ENCODE data around the gene PNMA5.
"Not testable (repeated sequence)": the region's sequence is repeated elsewhere in the genome, so short reads cannot be mapped to it uniquely, and the experiment has no call there.

PNMA5 gene

DNA sequence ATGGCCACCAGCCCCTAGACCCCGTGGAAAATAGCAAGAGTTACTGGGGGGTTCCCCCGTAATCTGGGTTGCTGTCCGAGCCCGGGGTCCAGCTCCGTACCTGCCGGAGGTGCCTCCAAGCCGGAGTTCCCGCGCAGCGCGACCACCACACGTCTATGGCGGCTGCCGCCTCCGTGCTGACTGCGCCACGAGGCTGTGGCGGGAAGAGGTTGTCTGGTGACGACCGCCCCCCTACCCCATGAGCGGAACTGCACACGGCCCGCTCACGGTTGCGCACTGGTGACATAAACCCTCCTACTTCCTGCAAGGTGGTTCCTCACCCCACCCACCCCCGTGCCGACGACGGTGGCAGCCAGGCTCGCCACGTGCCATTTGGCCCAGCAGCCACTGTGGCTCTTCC lies at the start of gene PNMA5:
PNMA5 (minus strand) TSS at position 184 of the 400 bp plus-strand sequence. CDS start 2,518 bp downstream, outside the sequence.
- DNase-seq (ENCODE audit: low read depth in 2 of 2, low spot score in 1 of 2): no peak

DNA sequence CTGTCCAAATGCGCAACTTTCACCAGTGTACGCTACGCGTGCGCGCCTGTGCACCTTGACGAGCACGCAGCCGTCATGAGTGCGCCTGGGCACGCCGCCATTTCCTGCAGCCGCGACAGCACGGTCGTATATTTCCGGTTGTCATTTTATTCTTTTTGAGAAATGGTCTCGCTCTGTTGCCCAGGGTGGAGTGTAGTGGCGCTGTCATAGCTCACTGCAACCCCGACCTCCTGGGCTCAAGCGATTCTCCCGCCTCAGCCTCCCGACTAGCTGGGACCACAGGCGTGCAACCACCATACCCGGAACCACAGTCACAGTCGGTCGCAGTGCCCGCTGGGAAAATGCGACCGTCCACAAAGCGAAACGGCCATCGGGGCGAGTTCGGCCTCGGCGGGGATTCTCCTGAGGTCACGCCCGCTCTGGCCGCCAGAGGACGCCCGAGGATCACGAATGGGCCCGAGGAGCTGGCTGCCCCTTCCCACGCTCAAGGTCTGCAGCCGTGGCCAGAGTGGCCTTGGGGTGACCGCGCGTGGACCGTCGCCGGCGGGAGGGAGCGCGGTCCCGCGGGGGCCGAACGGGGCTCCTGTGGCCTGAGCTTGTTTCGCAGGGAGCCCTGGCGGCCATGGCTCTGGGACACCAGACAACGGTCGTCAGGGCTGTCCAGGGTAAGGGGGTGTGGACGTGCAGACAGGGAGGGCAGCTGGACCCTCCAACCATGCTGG lies 38.6 kb upstream of the PNMA5 start:
- DNase-seq (ENCODE audit: low read depth in 2 of 2, low spot score in 1 of 2): peak; percentile 18 to 29

DNA sequence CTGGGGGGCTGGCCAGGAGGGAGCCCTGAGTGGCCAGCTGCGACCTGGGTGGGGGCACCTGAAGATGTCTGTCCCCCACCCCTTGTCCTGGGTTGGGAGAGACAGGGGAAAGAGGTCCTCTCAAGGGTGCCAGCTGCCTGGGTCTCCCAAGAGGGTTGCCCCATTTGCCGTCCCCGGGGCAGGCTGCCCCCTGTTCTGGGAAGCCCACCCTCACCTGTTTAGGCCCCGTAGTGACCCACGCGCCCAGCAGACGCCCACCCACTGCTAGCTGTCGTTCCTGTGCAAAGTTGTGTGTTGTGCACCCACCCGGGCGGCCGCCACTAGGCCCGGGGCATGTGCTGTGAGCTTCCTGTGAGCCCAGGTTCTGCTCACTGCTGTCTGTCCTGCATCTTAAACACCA lies 36.9 kb upstream of the PNMA5 start:
- no peak for DNase-seq (ENCODE audit: low read depth in 2 of 2, low spot score in 1 of 2)

DNA sequence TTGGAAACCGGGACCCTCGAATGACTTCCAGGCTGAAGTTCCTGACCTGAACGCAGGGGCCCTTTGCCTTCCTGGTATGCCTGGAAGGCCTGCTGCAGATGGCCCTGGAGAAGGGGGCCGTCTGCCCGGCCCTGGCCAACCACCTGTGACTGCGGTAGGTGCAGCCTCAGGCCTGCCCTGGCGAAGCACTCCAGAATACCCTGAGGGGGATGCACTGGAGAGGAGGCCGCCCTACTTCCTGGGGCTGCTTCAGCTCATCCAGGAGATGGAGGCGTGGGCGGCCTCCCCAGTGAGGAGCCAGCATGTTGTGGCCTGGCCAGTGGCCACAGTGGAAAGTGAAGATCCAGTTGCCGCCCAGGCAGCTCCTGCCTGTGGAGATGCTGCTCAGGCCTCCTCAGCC lies 36.0 kb upstream of the PNMA5 start:
- DNase-seq (ENCODE audit: low read depth in 2 of 2, low spot score in 1 of 2): no peak

DNA sequence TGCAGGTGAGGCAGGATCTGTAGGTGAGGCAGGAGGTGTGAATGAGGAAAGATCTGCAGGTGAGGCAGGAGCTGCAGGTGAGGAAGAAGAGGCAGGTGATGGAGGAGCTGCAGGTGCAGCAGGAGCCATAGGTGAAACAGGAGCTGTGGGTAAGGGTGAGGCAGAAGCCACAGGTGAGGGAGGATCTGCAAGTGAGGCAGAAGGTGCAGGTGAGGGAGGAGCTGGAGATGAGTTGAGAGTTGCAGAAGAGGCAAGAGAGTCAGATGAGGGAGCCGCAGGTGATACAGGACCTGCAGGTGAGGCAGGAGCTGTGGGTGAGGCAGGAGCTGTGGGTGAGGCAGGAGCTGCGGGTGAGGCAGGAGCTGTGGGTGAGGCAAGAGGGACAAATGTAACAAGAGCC lies 35.2 kb upstream of the PNMA5 start:
- DNase-seq (ENCODE audit: low read depth in 2 of 2, low spot score in 1 of 2): no peak

DNA sequence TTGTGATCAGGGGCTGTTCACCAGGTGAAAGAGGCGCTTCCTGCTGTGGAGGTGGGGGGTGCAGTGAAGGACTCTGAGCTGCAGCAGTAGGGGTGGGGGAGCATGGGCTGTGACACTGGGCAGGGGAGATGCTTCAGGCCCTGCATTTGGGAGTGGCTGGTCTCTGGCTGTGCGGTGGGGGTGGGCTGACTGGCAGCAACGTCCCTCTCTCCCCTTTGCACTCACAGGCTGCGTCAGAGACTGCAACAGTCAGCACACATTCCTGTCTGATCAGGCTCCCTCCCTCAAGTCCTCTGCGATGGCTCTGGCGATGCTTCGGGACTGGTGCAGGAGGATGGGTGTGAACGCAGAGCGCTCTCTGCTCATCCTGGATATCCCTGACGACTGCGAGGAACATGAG lies 34.6 kb upstream of the PNMA5 start:
- DNase-seq (ENCODE audit: low read depth in 2 of 2, low spot score in 1 of 2): not testable (repeated sequence)

DNA sequence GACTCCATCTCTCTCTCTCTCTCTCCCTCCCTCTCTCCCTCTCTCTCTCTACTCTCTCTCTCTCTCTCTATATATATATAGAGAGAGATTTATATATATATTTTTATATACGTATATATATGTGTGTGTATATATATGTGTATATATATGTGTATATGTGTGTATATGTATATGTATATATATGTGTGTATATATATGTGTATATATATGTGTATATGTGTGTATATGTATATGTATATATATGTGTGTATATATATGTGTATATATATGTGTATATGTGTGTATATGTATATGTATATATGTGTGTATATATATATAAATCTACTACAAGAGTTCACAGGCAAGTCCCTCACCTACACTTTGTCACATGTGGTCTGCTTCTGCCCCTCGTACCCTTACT lies 32.6 kb upstream of the PNMA5 start:
- DNase-seq (ENCODE audit: low read depth in 2 of 2, low spot score in 1 of 2): not testable (repeated sequence)

DNA sequence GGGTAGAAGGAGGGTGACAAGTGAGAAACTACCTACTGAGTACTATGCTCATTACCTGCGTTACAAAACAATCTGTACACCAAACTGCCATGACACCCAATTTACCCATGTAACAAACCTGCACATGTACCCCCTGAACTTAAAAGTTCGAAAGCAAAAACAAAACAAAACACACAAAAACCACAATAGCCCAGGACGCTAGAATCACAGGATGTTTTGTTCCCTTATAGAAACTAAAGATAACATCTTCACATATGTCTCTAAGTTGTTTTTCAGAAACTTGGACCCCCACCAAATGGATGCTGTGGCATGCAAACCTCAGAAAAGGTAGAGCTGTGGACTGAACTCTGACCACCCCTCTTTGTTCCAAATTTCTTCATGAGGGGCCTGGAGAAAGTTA lies 25.2 kb upstream of the PNMA5 start:
- no peak for DNase-seq (ENCODE audit: low read depth in 2 of 2, low spot score in 1 of 2)

DNA sequence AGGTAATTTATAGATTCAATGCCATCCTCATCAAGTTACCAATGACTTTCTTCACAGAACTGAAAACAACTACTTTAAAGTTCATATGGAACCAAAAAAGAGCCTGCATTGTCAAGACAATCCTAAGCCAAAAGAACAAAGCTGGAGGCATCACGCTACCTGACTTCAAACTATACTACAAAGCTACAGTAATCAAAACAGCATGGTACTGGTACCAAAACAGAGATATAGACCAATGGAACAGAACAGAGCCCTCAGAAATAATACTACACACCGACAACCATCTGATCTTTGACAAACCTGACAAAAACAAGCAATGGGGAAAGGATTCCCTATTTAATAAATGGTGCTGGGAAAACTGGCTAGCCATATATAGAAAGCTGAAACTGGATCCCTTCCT lies 23.3 kb upstream of the PNMA5 start:
- DNase-seq (ENCODE audit: low read depth in 2 of 2, low spot score in 1 of 2): not testable (repeated sequence)

DNA sequence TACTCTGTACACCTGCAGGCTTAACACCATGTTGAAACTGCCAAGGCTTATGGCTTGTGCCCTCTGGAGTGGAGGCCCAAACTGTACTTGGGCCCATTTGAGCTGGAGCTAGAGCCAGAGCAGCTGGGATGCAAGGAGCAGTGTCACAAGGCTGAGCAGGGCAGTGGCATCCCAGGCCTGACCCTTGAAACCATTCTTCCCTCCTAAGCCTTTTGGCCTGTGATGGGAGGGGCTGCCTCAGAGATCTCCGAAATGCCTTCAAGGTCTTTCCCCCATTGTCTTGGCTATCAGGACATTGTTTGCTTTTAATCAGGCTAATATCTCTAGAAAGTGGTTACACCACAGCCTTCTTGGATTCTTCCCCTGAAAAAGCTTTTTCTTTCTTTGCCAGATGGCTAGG lies 10.9 kb upstream of the PNMA5 start:
- DNase-seq (ENCODE audit: low read depth in 2 of 2, low spot score in 1 of 2): no peak

DNA sequence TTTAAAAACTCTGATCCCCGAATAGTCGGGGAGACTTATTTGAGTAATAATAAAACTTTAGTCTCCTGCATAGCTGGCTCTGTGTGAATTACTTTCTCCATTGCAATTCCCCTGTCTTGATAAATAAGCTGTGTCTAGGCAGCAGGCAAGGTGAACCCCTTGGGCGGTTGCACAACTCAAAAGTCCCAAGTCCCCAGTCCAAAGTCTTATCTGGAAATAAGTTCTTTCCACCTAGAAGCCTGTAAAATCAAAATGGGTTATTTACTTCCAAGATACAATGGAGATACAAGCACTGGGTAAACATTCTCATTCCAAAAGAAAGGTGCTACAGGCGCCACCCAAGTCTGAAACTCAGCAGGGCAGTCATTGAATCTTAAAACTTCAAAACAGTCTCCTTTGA lies 10.1 kb upstream of the PNMA5 start:
- no peak for DNase-seq (ENCODE audit: low read depth in 2 of 2, low spot score in 1 of 2)

DNA sequence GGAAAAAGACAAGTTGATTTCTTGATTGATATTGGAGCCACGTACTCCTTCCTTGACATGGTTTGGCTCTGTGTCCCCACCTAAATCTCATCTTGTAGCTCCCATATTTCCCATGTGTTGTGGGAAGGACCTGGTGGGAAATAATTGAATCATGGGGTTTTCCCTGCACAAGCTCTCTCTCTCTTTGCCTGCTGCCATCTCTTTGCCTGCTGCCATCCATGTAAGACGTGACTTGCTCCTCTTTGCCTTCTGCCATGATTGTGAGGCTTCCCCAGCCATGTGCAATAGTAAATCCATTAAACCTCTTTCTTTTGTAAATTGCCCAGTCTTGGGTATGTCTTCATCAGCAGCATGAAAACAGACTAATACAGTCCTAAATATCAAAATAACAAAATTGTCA lies 8.3 kb upstream of the PNMA5 start:
- not testable (repeated sequence) for DNase-seq (ENCODE audit: low read depth in 2 of 2, low spot score in 1 of 2)

DNA sequence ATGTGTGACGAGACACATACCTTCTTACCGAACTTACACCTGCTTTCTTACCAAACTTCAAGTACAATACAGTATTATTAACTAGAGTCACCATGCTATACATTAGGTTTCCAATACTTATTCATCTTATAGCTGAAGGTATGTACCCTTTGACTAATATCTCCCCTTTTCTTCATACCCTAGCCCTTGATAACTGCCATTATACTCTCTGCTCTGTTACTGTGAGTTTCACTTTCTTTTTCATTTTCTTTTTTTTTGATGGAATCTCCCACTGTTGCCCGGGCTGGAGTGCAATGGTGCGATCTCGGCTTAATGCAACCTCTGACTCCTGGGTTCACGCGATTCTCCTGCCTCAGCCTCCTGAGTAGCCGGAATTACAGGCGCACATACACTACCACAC lies 3.4 kb upstream of the PNMA5 start:
- no peak for DNase-seq (ENCODE audit: low read depth in 2 of 2, low spot score in 1 of 2)

DNA sequence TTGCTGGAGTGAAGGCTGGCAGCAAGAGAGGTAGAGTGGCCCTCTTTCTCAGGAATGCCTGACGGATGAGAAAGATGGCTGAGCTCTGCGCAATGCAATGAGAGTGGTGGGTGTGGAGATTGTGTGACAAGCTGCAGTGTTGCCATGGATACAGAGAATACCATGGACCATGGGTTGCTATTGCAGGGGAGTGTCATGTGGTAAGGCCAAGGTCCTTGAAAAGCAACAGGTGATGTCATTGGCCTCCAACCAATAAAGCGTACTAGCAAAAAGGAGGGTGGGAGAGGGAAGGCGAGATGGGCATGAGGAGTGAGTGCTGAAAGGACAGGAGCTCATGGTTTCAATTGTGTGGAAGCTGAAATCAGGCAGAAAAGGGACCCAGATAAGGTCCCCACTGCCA lies 1.8 kb downstream of the PNMA5 start:
- no peak for DNase-seq (ENCODE audit: low read depth in 2 of 2, low spot score in 1 of 2)

DNA sequence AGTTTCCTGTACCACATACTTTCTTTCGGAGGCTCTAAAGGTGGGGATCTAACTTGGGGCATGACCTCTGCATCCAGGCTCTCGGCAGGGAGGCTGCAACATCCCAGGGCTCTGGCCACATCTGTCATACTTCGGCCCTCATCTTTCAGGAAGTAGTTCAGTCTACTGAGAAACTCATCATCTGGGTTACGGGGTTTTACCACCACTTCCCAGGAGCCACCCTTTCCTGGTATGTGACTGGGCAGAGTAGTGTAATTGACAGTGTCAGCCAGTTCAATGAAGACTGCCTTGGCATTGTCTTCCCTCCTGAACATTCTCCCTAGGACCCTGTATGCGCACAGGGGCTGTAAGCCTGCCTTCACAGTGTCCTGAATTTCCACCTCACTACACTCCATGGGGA lies 2.8 kb downstream of the PNMA5 start:
- DNase-seq (ENCODE audit: low read depth in 2 of 2, low spot score in 1 of 2): no peak

DNA sequence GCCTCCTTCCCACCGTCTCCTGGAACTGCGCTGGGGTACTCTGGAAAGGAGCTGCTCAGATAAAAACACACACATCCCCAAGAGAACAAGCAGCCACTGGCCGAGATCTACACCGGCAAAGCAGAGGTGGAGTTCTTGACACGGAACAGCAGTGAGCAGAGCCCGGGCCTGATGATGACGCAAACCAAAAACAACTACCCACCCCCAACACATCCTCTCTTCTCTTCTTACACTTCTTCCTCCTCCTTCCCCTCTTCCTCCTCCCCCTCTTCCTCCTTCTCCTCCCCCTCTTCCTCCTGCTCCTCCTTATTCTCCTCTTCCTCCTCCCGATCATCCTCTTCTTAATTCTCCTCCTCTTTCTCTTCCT lies 4.6 kb downstream of the PNMA5 start:
- no peak for DNase-seq (ENCODE audit: low read depth in 2 of 2, low spot score in 1 of 2)

DNA sequence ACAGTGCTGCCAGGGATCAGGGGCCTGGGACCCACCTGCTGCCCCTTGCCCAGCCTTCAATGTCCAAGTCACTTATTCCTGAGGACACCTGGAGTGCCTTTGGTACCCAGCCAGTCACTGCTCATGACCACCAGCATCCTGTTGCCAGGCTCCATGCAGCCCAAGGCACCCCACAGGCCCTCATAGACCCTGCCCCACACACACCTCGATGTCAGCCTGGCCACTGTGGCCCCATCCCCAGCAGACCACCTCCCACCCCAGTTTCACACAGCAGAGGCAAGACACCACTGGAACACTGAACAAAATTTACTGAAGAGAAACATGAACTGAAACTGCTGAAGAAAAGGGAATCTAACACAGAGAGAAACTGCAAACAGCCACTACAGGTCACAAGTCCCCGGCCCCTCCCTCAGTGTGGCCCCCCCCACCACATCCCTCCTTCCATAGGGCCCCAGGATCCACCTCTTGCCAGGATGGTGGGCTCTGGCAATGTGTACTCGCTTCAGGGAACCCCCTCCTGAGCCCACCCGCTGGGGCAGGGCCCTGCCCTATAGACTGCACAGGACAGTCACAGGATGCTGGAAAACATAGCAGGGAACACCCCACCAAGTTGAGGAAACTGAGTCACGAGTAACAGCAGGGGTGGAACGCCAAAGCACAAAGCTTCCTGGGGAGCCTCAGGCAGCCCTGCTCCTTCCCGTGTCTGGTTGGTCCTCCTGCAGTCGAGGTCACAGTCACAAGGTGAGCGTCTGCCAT lies 5.2 kb downstream of the PNMA5 start:
- no peak for DNase-seq (ENCODE audit: low read depth in 2 of 2, low spot score in 1 of 2)

DNA sequence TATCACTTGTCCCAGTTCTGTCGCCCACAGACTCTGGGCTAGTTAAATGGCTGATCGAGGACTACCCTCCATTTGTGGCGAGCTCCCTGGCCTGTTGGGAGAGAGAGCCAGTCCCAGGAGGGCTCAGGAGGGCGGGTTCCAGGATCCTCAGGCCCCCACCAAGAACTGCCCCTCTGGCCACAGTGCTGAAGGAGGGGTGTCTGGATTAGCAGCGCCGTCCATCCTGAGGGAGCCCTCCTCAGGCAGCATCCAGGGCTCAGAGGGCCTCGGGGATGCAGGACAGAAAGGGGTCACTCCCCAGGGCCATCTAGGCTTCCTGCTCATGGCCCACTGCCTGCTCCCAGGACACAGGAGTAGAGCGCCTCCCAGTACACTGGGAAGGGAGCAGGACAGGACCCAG lies 6.1 kb downstream of the PNMA5 start:
- no peak for DNase-seq (ENCODE audit: low read depth in 2 of 2, low spot score in 1 of 2)

DNA sequence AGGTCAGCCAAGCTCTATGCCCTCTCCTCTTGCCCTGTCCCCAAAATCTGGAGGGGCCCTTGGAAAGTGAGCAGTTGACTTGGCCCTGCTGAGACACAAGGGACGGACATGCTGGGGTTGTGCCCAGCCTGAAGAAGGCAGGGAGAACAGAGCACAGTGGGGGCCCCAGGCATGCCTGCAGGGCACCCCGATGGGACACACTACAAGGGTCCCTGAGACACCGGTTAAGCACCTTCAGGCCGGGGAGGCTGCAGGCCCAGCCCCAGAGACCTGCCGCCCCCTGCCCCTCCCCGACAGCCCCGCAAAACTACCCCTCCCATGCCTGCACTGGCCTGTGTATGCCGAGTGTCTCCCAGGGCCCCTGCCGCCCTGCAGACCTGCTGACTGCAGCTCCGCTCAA lies 6.8 kb downstream of the PNMA5 start:
- DNase-seq (ENCODE audit: low read depth in 2 of 2, low spot score in 1 of 2): not testable (repeated sequence)

DNA sequence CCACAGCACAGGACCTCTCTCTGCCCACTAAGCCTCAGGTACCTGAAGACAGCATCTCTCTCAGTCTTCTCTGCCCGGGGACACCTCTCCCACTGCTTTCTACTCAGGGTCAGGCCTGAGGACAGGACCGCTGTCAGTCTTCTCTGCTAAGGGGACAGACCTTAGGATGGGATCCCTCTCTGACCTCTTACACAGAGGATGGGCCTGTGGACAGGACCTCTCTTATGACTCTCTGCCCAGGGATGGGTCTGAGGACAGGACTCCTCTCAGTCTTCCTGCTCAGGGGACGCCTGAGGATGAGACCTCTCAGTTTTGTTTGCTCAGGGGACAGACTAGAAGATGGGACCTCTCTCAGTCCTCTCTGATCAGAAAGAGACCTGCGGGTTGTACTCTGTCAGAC lies 8.5 kb downstream of the PNMA5 start:
- DNase-seq (ENCODE audit: low read depth in 2 of 2, low spot score in 1 of 2): not testable (repeated sequence)

DNA sequence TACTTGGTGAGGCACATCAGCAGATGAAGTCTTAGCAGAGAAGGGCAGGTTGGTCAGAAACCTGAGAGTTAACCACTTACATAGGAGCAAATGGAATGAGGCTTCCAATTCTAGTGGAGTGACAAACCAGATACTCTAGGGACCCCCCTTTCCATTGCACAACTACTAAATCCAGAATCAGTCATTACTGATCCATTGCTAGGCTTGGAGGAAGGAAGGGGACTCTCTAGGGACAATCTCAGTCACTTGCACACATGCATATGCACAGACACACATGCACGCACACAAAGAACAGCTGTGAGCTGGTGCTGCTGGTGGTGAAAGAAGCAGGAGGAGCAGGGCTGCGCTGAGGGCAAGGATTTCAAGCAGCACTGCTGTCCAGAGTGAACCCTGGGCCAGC lies 25.7 kb downstream of the PNMA5 start:
- no peak for DNase-seq (ENCODE audit: low read depth in 2 of 2, low spot score in 1 of 2)

DNA sequence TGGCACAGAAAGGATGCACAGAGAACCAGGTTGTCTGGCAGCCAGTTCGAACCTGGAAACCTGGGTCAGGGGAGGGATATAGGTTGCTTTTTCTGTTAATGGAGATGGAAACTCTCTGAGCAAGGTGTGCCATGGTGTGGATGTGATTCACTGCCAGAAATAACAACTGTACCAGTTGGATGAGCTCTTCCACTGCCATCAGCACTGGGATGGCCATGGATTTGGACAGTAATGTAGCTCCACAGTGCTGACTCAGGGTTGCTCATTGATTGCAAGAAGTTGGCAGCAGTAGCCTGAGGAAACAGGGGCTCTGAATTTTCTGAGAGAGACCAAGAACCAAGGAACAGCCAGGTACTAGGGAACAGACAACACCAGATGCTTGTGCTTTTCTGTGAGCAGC lies 33.8 kb downstream of the PNMA5 start:
- DNase-seq (ENCODE audit: low read depth in 2 of 2, low spot score in 1 of 2): no peak

DNA sequence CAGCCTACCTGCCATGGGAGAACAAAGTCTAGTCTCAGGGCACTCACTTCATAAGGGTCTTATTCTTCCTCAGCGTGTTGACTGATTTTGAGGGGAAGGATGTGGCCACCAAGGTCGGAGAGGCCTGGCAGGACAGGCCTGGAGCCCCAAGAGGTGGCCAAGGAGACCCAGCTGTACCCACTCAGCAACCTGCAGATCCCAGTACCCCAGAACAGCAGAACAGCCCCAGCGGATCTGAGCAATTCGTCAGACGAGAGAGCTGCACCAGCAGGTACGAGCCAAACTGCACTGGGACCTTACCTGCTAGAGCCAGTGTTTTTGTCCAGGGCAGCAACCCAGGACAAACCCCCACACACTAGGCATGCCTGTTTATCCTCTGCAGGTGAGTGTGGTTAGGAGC lies 34.3 kb downstream of the PNMA5 start:
- DNase-seq (ENCODE audit: low read depth in 2 of 2, low spot score in 1 of 2): no peak
